IMR-90 (cell line): ENCODE measurements around the gene CD101. TPM values are rescaled to one million over a fixed set of nuclear protein-coding genes. Genes with fewer than 3 reads are reported as not detected.

Experiments
- ATAC-seq: fragments of 200-7000 bp; cut with Tn5 transposase; 2 replicates; pipeline ENCODE4 v1.9.1; 2020; ENCODE audit warnings: low read depth, mild to moderate bottlenecking, moderate library complexity
- BruUV-seq: library from RNA; stranded (reverse); fragments of 400-500 nt; replicated peaks from 2 replicates; lab custom pipeline; 2021; lab: Mats Ljungman, UMichigan
- CTCF ChIA-PET: fragments of 300-600 bp; formaldehyde crosslinking; extraction: SDS; loops from one replicate; lab custom pipeline; 2021; ENCODE audit warnings: antibody characterized with exemption; lab: Yijun Ruan, JAX
- POLR2A ChIA-PET: fragments of 300-600 bp; sonication (Branson Sonifier 250); formaldehyde crosslinking; loops from one replicate; lab custom pipeline; 2022; ENCODE audit warnings: antibody characterized with exemption; ENCODE audit not compliant: unreplicated experiment; lab: Charles Lee
- DNase-seq: peaks from one replicate; pipeline ENCODE4 v3.0.0; 2013
- H2AFZ ChIP-seq: replicated peaks from 2 replicates; pipeline ENCODE3; 2013; ENCODE audit warnings: low read length, mild to moderate bottlenecking; ENCODE audit not compliant: poor library complexity
- H2AK5ac ChIP-seq: 2 replicates; pipeline ENCODE4 v1.6.1; 2013; ENCODE audit warnings: low read depth, low read length, inconsistent platforms
- H2AK9ac ChIP-seq: replicated peaks from 2 replicates; pipeline ENCODE3; 2013; ENCODE audit warnings: mild to moderate bottlenecking, low read depth, low read length, moderate library complexity; ENCODE audit not compliant: poor library complexity
- H2BK120ac ChIP-seq: 2 replicates; pipeline ENCODE4 v1.6.1; 2013; ENCODE audit warnings: low read depth, low read length, inconsistent platforms
- H2BK15ac ChIP-seq: 3 replicates; pipeline ENCODE4 v1.6.1; 2013; ENCODE audit warnings: low read depth, low read length, inconsistent platforms
- H2BK20ac ChIP-seq: 2 replicates; pipeline ENCODE4 v1.6.1; 2013; ENCODE audit warnings: low read depth, mild to moderate bottlenecking, inconsistent platforms, low read length, moderate library complexity
- H2BK5ac ChIP-seq: 2 replicates; pipeline ENCODE4 v1.6.1; 2013; ENCODE audit warnings: mild to moderate bottlenecking, low read depth, low read length, inconsistent platforms; ENCODE audit not compliant: poor library complexity, severe bottlenecking
- H3K14ac ChIP-seq: replicated peaks from 2 replicates; pipeline ENCODE4 v1.6.1; 2013; ENCODE audit warnings: low read depth, low read length, inconsistent platforms
- H3K18ac ChIP-seq: 2 replicates; pipeline ENCODE4 v1.6.1; 2013; ENCODE audit warnings: low read depth, low read length, control low read depth
- H3K23ac ChIP-seq: 2 replicates; pipeline ENCODE4 v1.6.1; 2013; ENCODE audit warnings: low read depth, low read length, inconsistent platforms
- H3K27ac ChIP-seq: 2 replicates; pipeline ENCODE4 v1.5.1; 2013; ENCODE audit warnings: mild to moderate bottlenecking, control low read depth, low read length; ENCODE audit not compliant: insufficient read depth
- H3K27me3 ChIP-seq: 2 replicates; pipeline ENCODE4 v1.6.1; 2013; ENCODE audit warnings: low read length; ENCODE audit not compliant: control insufficient read depth, insufficient read depth
- H3K36me3 ChIP-seq: 2 replicates; pipeline ENCODE4 v1.6.1; 2013; ENCODE audit warnings: low read length, mixed read lengths; ENCODE audit not compliant: control insufficient read depth, insufficient read depth
- H3K4ac ChIP-seq: 2 replicates; pipeline ENCODE4 v1.6.1; 2013; ENCODE audit warnings: low read depth, low read length, inconsistent platforms
- H3K4me1 ChIP-seq: 2 replicates; pipeline ENCODE4 v1.6.1; 2013; ENCODE audit warnings: low read length, mixed read lengths; ENCODE audit not compliant: control insufficient read depth, insufficient read depth
- H3K4me2 ChIP-seq: 2 replicates; pipeline ENCODE4 v1.6.1; 2013; ENCODE audit warnings: low read depth, mild to moderate bottlenecking, control low read depth, low read length, moderate library complexity
- H3K4me3 ChIP-seq: 2 replicates; pipeline ENCODE4 v1.5.1; 2013; ENCODE audit warnings: low read depth, mild to moderate bottlenecking, control low read depth, low read length, moderate library complexity; ENCODE audit not compliant: insufficient read depth
- H3K56ac ChIP-seq: 2 replicates; pipeline ENCODE4 v1.6.1; 2013; ENCODE audit warnings: low read length, inconsistent platforms; ENCODE audit not compliant: insufficient read depth; ENCODE audit errors: extremely low read depth
- H3K79me1 ChIP-seq, 2 experiments: 2 replicates each; pipeline ENCODE4 v1.6.1; 2013; ENCODE audit warnings: low read length in 2 of 2, inconsistent platforms in 1 of 2, low read depth in 1 of 2
- H3K9ac ChIP-seq: 2 replicates; pipeline ENCODE4 v1.6.1; 2013; ENCODE audit warnings: low read depth, low read length, control low read depth
- H3K9me1 ChIP-seq: 2 replicates; pipeline ENCODE4 v1.6.1; 2013; ENCODE audit warnings: low read length, inconsistent platforms; ENCODE audit not compliant: insufficient read depth
- H3K9me3 ChIP-seq: 2 replicates; pipeline ENCODE4 v1.6.1; 2013; ENCODE audit warnings: low read length; ENCODE audit not compliant: control insufficient read depth, insufficient read depth
- H4K20me1 ChIP-seq: 2 replicates; pipeline ENCODE4 v1.6.1; 2013; ENCODE audit warnings: low read length, inconsistent platforms; ENCODE audit not compliant: insufficient read depth
- H4K5ac ChIP-seq: 2 replicates; pipeline ENCODE4 v1.6.1; 2013; ENCODE audit warnings: mild to moderate bottlenecking, low read depth, low read length, control low read depth
- H4K8ac ChIP-seq, 2 experiments: 2 replicates each; pipeline ENCODE4 v1.6.1; 2013; ENCODE audit warnings: low read depth in 2 of 2, low read length in 2 of 2, control low read depth in 1 of 2, inconsistent platforms in 1 of 2
- H4K91ac ChIP-seq: 2 replicates; pipeline ENCODE4 v1.6.1; 2013; ENCODE audit warnings: low read depth, low read length, inconsistent platforms; ENCODE audit not compliant: insufficient read depth
- POLR2A ChIP-seq: IDR thresholded peaks from 2 replicates; pipeline ENCODE4 v1.6.1; 2012; ENCODE audit warnings: mild to moderate bottlenecking, low read depth, low read length
- RAD21 ChIP-seq: IDR thresholded peaks from 2 replicates; pipeline ENCODE4 v1.6.1; 2012; ENCODE audit warnings: low read length, improper control_type of control experiment
- SMC3 ChIP-seq: fragments of 150-350 bp; IDR thresholded peaks from 2 replicates; pipeline ENCODE4 v1.6.1; 2016; ENCODE audit warnings: low read depth, mild to moderate bottlenecking, antibody characterized with exemption, low read length, moderate library complexity
- WGBS, 2 experiments: methylation state at CpG; one replicate each; pipeline versions ENCODE4 v1.1.5 to v1.1.7; 2013; ENCODE audit warnings: missing lambda C conversion rate in 2 of 2; ENCODE audit not compliant: insufficient read length in 1 of 2; ENCODE audit errors: extremely low coverage in 2 of 2; 5-methylcytosine and 5-hydroxymethylcytosine counted together
- dilution Hi-C: fragments of 300-500 bp; cut with HindIII; formaldehyde crosslinking; loops from one replicate; pipeline ENCODE4 v1.14.3; 2018; ENCODE audit warnings: low sequenced_read_pairs; ENCODE audit not compliant: unreplicated experiment
- in situ Hi-C: fragments of 300-500 bp; cut with MboI; formaldehyde crosslinking; loops from 3 replicates; pipeline ENCODE4 v1.14.3; 2019; ENCODE audit warnings: low sequenced_read_pairs, inconsistent platforms, mixed read lengths
- intact Hi-C: fragments of 100-400 bp; cut with micrococcal nuclease; formaldehyde crosslinking; loops from 2 replicates; pipeline ENCODE4 v1.10.0; 2022
- polyA plus RNA-seq, 3 experiments: library from polyadenylated mRNA; depleted of rRNA; stranded (reverse); fragments of >200 nt; gene quantifications; 2 replicates each; pipeline ENCODE4 v1.2.3, GENCODE V29; 2012; ENCODE audit warnings: low replicate concordance in 1 of 3
- total RNA-seq: library from RNA; depleted of rRNA; stranded (reverse); fragments of >200 nt; gene quantifications from 2 replicates; pipeline ENCODE4 v1.2.3, GENCODE V29; 2012
- TF ChIP-seq, protein P1 (sequence below): conservative IDR thresholded peaks from 2 replicates; pipeline ENCODE4 v1.5.1; 2012; ENCODE audit warnings: mild to moderate bottlenecking, low read depth, low read length, improper control_type of control experiment
- TF ChIP-seq, protein P2 (sequence below): fragments of 150-350 bp; IDR thresholded peaks from 2 replicates; pipeline ENCODE4 v1.6.1; 2017; ENCODE audit warnings: mild to moderate bottlenecking, antibody characterized with exemption, low read length, low read depth
- TF ChIP-seq, protein P3 (sequence below): fragments of 150-350 bp; IDR thresholded peaks from 2 replicates; pipeline ENCODE4 v1.6.1; 2016; ENCODE audit warnings: low read depth, mild to moderate bottlenecking, low read length, moderate library complexity, borderline replicate concordance

The CD101 gene
- total and polyA plus RNA-seq, 2 of the 4 experiments (the other 2 are of a cell fraction): not detected

DNA sequence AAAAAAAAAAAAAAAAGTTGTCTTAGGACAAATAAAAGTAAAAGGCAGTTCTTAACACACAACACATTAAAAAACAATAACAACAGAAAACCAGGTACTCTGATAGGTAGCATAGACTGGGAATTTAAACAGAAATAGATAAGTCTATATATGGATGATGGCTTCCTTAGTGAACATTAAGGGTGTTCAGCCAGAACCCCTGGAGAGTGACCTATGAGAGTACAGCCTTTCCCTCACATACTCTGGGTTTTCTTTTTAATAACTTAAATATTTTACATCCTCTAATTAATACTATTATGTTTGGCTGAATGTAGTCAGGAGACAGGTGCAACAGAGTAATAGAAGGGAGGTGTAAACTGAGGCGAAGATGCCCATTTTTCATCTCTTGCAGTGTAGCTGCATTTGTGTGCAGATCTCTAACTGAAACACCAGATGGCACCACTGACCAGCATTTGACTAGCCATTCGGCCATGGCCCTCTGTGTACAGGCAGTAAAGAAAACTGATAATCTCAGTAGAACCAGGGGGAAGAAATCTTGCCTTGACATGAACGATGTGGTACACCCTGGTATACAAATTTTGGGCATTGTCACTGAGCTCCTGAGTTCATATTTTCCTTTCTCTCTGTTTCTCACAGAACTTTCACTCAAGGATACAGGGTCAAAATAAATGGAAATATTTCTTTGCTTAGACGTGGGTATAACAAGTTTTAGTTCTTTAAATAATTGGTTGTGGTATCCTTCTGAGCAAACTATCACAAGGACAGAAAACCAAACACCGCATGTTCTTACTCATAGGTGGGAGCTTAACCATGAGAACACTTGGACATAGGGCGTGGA, 66.2 kb downstream of the CD101 start:
- peak; percentile 99 for ATAC-seq
- H2AK5ac ChIP-seq: no peak overlapping the region
- H2AK9ac ChIP-seq: no peak overlapping the region
- H2AFZ ChIP-seq: peak overlapping the region; percentile 47
- H4K91ac ChIP-seq: no peak overlapping the region
- WGBS, 2 experiments: no CpG with 5 or more reads among the region's 6 CpGs
- ChIA-PET CTCF (interaction anchor here (0.5 to 4.4 kb wide), 16 partner anchors 15 to 1246 kb away, joined by 3 to 43 read pairs (median 4); no protein-coding TSS in a partner anchor), POLR2A (no interaction called here)
- no peak overlapping the region for H4K5ac ChIP-seq
- H2BK120ac ChIP-seq: no peak overlapping the region
- in situ Hi-C loops: no loop called here
- no peak overlapping the region for H3K4me2 ChIP-seq
- no peak overlapping the region for H2BK20ac ChIP-seq
- H2BK5ac ChIP-seq: no peak overlapping the region
- no peak overlapping the region for H2BK15ac ChIP-seq
- H3K9me1 ChIP-seq: no peaks in the 10 kb centered on the region; the same call in 1 of the 2 replicates
- H3K18ac ChIP-seq: no peak overlapping the region
- no peaks in the 10 kb centered on the region for H3K4me1 ChIP-seq
- intact Hi-C loops: loop anchor here (1.0 to 10.0 kb wide), 7 partner anchors 53 to 857 kb away; partner anchors contain the start of genes GDAP2, TRIM45 and WDR3
- no peaks in the 10 kb centered on the region for H3K9me3 ChIP-seq
- no peak overlapping the region for H3K56ac ChIP-seq
- no peak overlapping the region for H4K8ac ChIP-seq
- peak; percentile 70 for DNase-seq
- no peaks in the 10 kb centered on the region; the same call in 1 of the 2 replicates for H3K36me3 ChIP-seq
- H3K14ac ChIP-seq: no peak overlapping the region
- H3K79me1 ChIP-seq: peaks cover 9% of the 10 kb centered on the region in 2 experiments; a peak in 2 of 4 replicates
- no peak overlapping the region for H3K27ac ChIP-seq
- no peak overlapping the region for H3K4ac ChIP-seq
- no peak overlapping the region for H3K4me3 ChIP-seq
- no peak overlapping the region for H3K9ac ChIP-seq
- no peaks in the 10 kb centered on the region for H4K20me1 ChIP-seq
- dilution Hi-C loops: no loop called here
- no TSS peak for BruUV-seq
- TF ChIP-seq, protein P1, sequence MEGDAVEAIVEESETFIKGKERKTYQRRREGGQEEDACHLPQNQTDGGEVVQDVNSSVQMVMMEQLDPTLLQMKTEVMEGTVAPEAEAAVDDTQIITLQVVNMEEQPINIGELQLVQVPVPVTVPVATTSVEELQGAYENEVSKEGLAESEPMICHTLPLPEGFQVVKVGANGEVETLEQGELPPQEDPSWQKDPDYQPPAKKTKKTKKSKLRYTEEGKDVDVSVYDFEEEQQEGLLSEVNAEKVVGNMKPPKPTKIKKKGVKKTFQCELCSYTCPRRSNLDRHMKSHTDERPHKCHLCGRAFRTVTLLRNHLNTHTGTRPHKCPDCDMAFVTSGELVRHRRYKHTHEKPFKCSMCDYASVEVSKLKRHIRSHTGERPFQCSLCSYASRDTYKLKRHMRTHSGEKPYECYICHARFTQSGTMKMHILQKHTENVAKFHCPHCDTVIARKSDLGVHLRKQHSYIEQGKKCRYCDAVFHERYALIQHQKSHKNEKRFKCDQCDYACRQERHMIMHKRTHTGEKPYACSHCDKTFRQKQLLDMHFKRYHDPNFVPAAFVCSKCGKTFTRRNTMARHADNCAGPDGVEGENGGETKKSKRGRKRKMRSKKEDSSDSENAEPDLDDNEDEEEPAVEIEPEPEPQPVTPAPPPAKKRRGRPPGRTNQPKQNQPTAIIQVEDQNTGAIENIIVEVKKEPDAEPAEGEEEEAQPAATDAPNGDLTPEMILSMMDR: peak; percentile 93
- TF ChIP-seq RAD21 (peak; percentile 100), POLR2A (peak; percentile 45; the same call in 1 of the 2 replicates), SMC3 (peak; percentile 99)
- TF ChIP-seq, protein P2, sequence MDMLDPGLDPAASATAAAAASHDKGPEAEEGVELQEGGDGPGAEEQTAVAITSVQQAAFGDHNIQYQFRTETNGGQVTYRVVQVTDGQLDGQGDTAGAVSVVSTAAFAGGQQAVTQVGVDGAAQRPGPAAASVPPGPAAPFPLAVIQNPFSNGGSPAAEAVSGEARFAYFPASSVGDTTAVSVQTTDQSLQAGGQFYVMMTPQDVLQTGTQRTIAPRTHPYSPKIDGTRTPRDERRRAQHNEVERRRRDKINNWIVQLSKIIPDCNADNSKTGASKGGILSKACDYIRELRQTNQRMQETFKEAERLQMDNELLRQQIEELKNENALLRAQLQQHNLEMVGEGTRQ: no peak
- TF ChIP-seq, protein P3, sequence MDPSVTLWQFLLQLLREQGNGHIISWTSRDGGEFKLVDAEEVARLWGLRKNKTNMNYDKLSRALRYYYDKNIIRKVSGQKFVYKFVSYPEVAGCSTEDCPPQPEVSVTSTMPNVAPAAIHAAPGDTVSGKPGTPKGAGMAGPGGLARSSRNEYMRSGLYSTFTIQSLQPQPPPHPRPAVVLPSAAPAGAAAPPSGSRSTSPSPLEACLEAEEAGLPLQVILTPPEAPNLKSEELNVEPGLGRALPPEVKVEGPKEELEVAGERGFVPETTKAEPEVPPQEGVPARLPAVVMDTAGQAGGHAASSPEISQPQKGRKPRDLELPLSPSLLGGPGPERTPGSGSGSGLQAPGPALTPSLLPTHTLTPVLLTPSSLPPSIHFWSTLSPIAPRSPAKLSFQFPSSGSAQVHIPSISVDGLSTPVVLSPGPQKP: no peak
- no peak overlapping the region for H3K23ac ChIP-seq
- no peaks in the 10 kb centered on the region for H3K27me3 ChIP-seq
